ENCODE measurements around the gene SEC23IP.

Gene SEC23IP

GRCh38 chr10:119976421-119976820 is 83.9 kb downstream of the SEC23IP start:
- Histone ChIP-seq H2AFZ (ENCODE audit: low read depth, low read length, severe bottlenecking) (no peak overlapping the region), H3K9me2 (replicated peaks; ENCODE audit: insufficient read depth, low read length) (no peaks in the 10 kb centered on the region), H3K4me3 (ENCODE audit: insufficient read depth, low read length, poor library complexity, severe bottlenecking) (no peak overlapping the region), H3K9me3 (ENCODE audit: insufficient read depth, low read length) (no peaks in the 10 kb centered on the region), H3K4me2 (ENCODE audit: low read depth, low read length, poor library complexity, severe bottlenecking) (no peak overlapping the region), H4K20me1 (ENCODE audit: low read depth, low read length) (no peaks in the 10 kb centered on the region), H3K36me3 (ENCODE audit: low read length) (no peaks in the 10 kb centered on the region), H3F3A (ENCODE audit: insufficient read depth) (no peaks in the 10 kb centered on the region), H3K27me3 (ENCODE audit: low read length) (no peaks in the 10 kb centered on the region), H3K27ac (ENCODE audit: low read depth, low read length) (no peak overlapping the region), H3K79me2 (ENCODE audit: insufficient read depth, low read length) (no peaks in the 10 kb centered on the region), H3K9ac (ENCODE audit: low read length) (no peak overlapping the region)
- TF ChIP-seq EZH2phosphoT487 (conservative IDR thresholded peaks at IDR 0.05; ENCODE audit: low read length) = no peak
- no peak for TF ChIP-seq CTCF (IDR thresholded peaks at IDR 0.05; ENCODE audit: insufficient read depth, low read length, poor library complexity, severe bottlenecking)

GRCh38 chr10:119980956-119981750 is 88.6 kb downstream of the SEC23IP start:
- no peaks in the 10 kb centered on the region for H3K9me3 ChIP-seq (ENCODE audit: insufficient read depth, low read length)
- no peaks in the 10 kb centered on the region for H3F3A ChIP-seq (ENCODE audit: insufficient read depth)
- TF ChIP-seq EZH2phosphoT487 (conservative IDR thresholded peaks at IDR 0.05; ENCODE audit: low read length) = no peak
- no peak for TF ChIP-seq CTCF (IDR thresholded peaks at IDR 0.05; ENCODE audit: insufficient read depth, low read length, poor library complexity, severe bottlenecking)
- no peak overlapping the region for H2AFZ ChIP-seq (ENCODE audit: low read depth, low read length, severe bottlenecking)
- H3K9ac ChIP-seq (ENCODE audit: low read length) = no peak overlapping the region
- H3K9me2 ChIP-seq (replicated peaks; ENCODE audit: insufficient read depth, low read length) = no peaks in the 10 kb centered on the region
- H3K4me3 ChIP-seq (ENCODE audit: insufficient read depth, low read length, poor library complexity, severe bottlenecking) = no peak overlapping the region
- H3K27me3 ChIP-seq (ENCODE audit: low read length) = no peaks in the 10 kb centered on the region
- no peak overlapping the region for H3K27ac ChIP-seq (ENCODE audit: low read depth, low read length)
- no peaks in the 10 kb centered on the region for H3K79me2 ChIP-seq (ENCODE audit: insufficient read depth, low read length)
- no peak overlapping the region for H3K4me2 ChIP-seq (ENCODE audit: low read depth, low read length, poor library complexity, severe bottlenecking)
- no peaks in the 10 kb centered on the region for H3K36me3 ChIP-seq (ENCODE audit: low read length)
- no peaks in the 10 kb centered on the region for H4K20me1 ChIP-seq (ENCODE audit: low read depth, low read length)

- no peak for TF ChIP-seq EZH2phosphoT487 (conservative IDR thresholded peaks at IDR 0.05; ENCODE audit: low read length)
- TF ChIP-seq CTCF (IDR thresholded peaks at IDR 0.05; ENCODE audit: insufficient read depth, low read length, poor library complexity, severe bottlenecking) = no peak
- Histone ChIP-seq H3K4me3 (ENCODE audit: insufficient read depth, low read length, poor library complexity, severe bottlenecking) (no peak overlapping the region), H2AFZ (ENCODE audit: low read depth, low read length, severe bottlenecking) (no peak overlapping the region), H3K79me2 (ENCODE audit: insufficient read depth, low read length) (no peaks in the 10 kb centered on the region), H4K20me1 (ENCODE audit: low read depth, low read length) (no peaks in the 10 kb centered on the region), H3K27ac (ENCODE audit: low read depth, low read length) (no peak overlapping the region), H3K9ac (ENCODE audit: low read length) (no peak overlapping the region), H3F3A (ENCODE audit: insufficient read depth) (no peaks in the 10 kb centered on the region), H3K9me2 (replicated peaks; ENCODE audit: insufficient read depth, low read length) (no peaks in the 10 kb centered on the region), H3K9me3 (ENCODE audit: insufficient read depth, low read length) (no peaks in the 10 kb centered on the region), H3K27me3 (ENCODE audit: low read length) (no peaks in the 10 kb centered on the region), H3K4me2 (ENCODE audit: low read depth, low read length, poor library complexity, severe bottlenecking) (no peak overlapping the region), H3K36me3 (ENCODE audit: low read length) (no peaks in the 10 kb centered on the region)
Measured at GRCh38 chr10:119981826-119982225, 89.3 kb downstream of the SEC23IP start.

Measured in SU-DHL-6 (cell line).